ENCODE measurements around the gene SRSF9.

The SRSF9 gene

GRCh38 chr12:120421701-120422100, 47.8 kb downstream of the SRSF9 start:
- H3F3A ChIP-seq (ENCODE audit: insufficient read depth, low read length): no peaks in the 10 kb centered on the region
- H3K4me3 ChIP-seq (ENCODE audit: low read length): no peak overlapping the region
- no peaks in the 10 kb centered on the region for H3K36me3 ChIP-seq (replicated peaks; ENCODE audit: insufficient read depth, low read length)
- H3K27ac ChIP-seq (ENCODE audit: low read length): no peak overlapping the region
- H3K9me3 ChIP-seq (replicated peaks; ENCODE audit: insufficient read depth, low read length): no peaks in the 10 kb centered on the region
- no peaks in the 10 kb centered on the region for H4K20me1 ChIP-seq (ENCODE audit: insufficient read depth, low read length)
- H3K9ac ChIP-seq (ENCODE audit: low read length): no peak overlapping the region
- no peak overlapping the region for H2AFZ ChIP-seq (ENCODE audit: low read length)
- H3K4me2 ChIP-seq (ENCODE audit: low read depth, low read length): no peak overlapping the region
- H3K9me2 ChIP-seq (replicated peaks; ENCODE audit: insufficient read depth, low read length): no peaks in the 10 kb centered on the region
- no peaks in the 10 kb centered on the region for H3K79me2 ChIP-seq (ENCODE audit: low read length)
- DNase-seq: no peak
- H3K4me1 ChIP-seq (ENCODE audit: low read length): no peaks in the 10 kb centered on the region
- no peak for TF ChIP-seq CTCF (IDR thresholded peaks at IDR 0.05; ENCODE audit: low read length)
- TF ChIP-seq EZH2phosphoT487 (IDR thresholded peaks at IDR 0.05; ENCODE audit: low read length): no peak
- TF ChIP-seq EZH2 (optimal IDR thresholded peaks at IDR 0.05; ENCODE audit: low read depth, low read length): no peak
- H3K27me3 ChIP-seq (replicated peaks; ENCODE audit: insufficient read depth, low read length): no peaks in the 10 kb centered on the region

DNA sequence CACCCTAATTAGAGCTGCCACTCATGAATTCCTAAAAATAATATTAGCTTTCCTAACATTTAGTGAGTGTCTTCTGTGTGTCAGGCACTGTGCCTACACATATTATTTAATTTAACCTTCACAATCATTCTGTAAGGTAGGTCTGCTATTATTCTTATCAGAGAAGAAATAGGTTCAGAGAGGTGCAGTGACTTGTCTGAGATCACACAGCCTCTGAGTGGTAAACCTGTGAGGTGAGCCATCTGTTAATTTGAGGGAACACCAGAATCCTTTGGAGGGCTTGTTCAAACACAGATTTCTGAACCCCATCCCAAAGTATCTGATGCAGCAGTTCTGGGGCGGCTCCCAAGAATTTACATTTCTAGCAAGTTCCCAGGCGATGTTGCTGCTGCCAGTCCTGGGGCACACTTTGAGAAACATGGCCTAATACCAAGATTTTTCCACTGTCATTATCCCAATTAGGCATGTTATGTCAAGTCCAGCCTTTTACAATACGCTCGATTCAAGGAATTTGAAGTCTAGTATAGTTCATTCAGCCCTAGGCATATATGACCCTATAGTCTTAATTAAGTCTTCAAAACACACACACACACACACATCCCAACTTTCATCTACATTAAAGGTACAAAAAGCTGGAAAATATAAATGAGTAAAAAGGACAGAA, 51.5 kb downstream of the SRSF9 start:
- TF ChIP-seq EZH2phosphoT487 (IDR thresholded peaks at IDR 0.05; ENCODE audit: low read length) (no peak), EZH2 (optimal IDR thresholded peaks at IDR 0.05; ENCODE audit: low read depth, low read length) (no peak), CTCF (IDR thresholded peaks at IDR 0.05; ENCODE audit: low read length) (no peak)
- H2AFZ ChIP-seq (ENCODE audit: low read length): no peak overlapping the region
- H3K27ac ChIP-seq (ENCODE audit: low read length): no peak overlapping the region
- no peak overlapping the region for H3K4me3 ChIP-seq (ENCODE audit: low read length)
- no peaks in the 10 kb centered on the region for H3K4me1 ChIP-seq (ENCODE audit: low read length)
- no peak overlapping the region for H3K9ac ChIP-seq (ENCODE audit: low read length)
- H3K9me3 ChIP-seq (replicated peaks; ENCODE audit: insufficient read depth, low read length): no peaks in the 10 kb centered on the region
- H3K27me3 ChIP-seq (replicated peaks; ENCODE audit: insufficient read depth, low read length): no peaks in the 10 kb centered on the region
- H4K20me1 ChIP-seq (ENCODE audit: insufficient read depth, low read length): no peaks in the 10 kb centered on the region
- no peaks in the 10 kb centered on the region for H3K9me2 ChIP-seq (replicated peaks; ENCODE audit: insufficient read depth, low read length)
- H3K4me2 ChIP-seq (ENCODE audit: low read depth, low read length): no peak overlapping the region
- no peaks in the 10 kb centered on the region for H3F3A ChIP-seq (ENCODE audit: insufficient read depth, low read length)
- H3K79me2 ChIP-seq (ENCODE audit: low read length): no peaks in the 10 kb centered on the region
- H3K36me3 ChIP-seq (replicated peaks; ENCODE audit: insufficient read depth, low read length): no peaks in the 10 kb centered on the region
- no peak for DNase-seq

- no peaks in the 10 kb centered on the region for H3K4me1 ChIP-seq (ENCODE audit: low read length)
- H3K4me3 ChIP-seq (ENCODE audit: low read length): no peak overlapping the region
- TF ChIP-seq EZH2 (optimal IDR thresholded peaks at IDR 0.05; ENCODE audit: low read depth, low read length) (no peak), CTCF (IDR thresholded peaks at IDR 0.05; ENCODE audit: low read length) (no peak), EZH2phosphoT487 (IDR thresholded peaks at IDR 0.05; ENCODE audit: low read length) (no peak)
- H3K79me2 ChIP-seq (ENCODE audit: low read length): no peaks in the 10 kb centered on the region
- H3K36me3 ChIP-seq (replicated peaks; ENCODE audit: insufficient read depth, low read length): no peaks in the 10 kb centered on the region
- H3K9ac ChIP-seq (ENCODE audit: low read length): no peak overlapping the region
- H3K9me2 ChIP-seq (replicated peaks; ENCODE audit: insufficient read depth, low read length): no peaks in the 10 kb centered on the region
- no peak overlapping the region for H3K27ac ChIP-seq (ENCODE audit: low read length)
- H4K20me1 ChIP-seq (ENCODE audit: insufficient read depth, low read length): no peaks in the 10 kb centered on the region
- no peak overlapping the region for H3K4me2 ChIP-seq (ENCODE audit: low read depth, low read length)
- H2AFZ ChIP-seq (ENCODE audit: low read length): no peak overlapping the region
- DNase-seq: no peak
- H3K27me3 ChIP-seq (replicated peaks; ENCODE audit: insufficient read depth, low read length): no peaks in the 10 kb centered on the region
- no peaks in the 10 kb centered on the region for H3F3A ChIP-seq (ENCODE audit: insufficient read depth, low read length)
- H3K9me3 ChIP-seq (replicated peaks; ENCODE audit: insufficient read depth, low read length): no peaks in the 10 kb centered on the region
Measured at GRCh38 chr12:120416490-120417216, 52.9 kb downstream of the SRSF9 start.
